GM18868 (cell line): ENCODE data around the gene ERVMER34-1.

ENCODE experiments used
- ATAC-seq: cut with Tn5 transposase; IDR thresholded peaks from one replicate; pipeline ENCODE4 v1.9.1; 2021; ENCODE audit warnings: mild to moderate bottlenecking, moderate library complexity; ENCODE audit not compliant: unreplicated experiment

Gene ERVMER34-1

DNA sequence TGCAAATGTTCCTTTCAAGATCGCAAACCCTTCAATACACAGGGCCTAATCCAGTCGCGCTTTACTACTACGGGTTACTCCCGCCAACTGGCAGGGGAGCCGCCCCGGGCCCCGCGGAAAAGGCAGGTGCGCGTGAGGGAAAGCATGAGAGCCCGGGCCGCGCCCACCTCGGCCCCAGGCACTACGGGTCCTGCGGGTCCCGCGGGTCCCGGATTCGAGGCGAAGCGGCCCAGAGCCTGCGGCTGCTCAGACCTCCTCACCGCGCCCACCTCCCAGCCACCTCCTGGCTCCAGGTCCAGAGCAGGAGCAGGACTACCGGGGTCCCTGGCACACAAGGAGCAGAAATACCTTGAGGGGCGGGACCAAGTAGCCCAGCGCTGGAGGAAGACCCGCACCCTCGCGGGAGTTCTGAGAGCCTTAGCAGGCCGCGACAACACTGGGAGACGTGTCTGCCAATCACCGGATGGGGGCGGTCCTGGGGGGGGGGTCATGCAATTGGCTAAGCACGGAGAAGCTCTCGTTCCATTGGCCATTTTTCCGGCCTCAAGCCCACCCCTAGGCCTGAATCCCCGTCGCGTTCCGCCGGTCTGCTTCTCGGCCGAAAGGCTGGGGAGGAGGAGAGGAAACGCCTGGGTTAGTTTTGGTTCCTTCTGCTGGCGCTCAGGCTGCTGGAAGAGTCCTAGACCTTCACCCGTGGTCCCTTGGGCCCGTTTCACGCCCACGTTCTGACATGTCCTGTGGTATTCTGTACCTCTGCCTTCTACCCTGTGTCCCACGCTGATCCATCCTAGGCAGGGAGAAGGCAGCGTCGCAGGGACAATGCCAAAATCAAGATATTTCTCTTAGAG, 29.0 kb downstream of the ERVMER34-1 start:
- ATAC-seq, result peak; percentile 94

DNA sequence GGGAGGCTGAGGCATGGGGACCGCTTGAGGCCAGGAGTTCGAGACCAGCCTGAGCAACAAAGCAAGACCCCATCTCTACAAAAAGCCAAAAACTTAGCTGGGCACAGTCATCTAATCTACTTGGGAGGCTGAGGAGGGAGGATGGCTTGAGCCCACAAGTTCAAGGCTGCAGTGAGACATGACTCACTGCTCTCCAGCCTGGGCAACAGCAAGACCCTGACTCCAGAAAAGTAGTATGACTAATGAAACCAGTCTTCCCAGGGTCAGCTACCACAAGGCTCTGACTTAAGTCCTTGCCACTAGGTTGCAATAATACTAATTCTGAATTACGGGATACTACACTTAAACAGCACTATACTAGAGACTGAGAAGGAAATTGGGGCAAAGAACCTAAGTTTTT, 33.1 kb downstream of the ERVMER34-1 start:
- no peak for ATAC-seq

DNA sequence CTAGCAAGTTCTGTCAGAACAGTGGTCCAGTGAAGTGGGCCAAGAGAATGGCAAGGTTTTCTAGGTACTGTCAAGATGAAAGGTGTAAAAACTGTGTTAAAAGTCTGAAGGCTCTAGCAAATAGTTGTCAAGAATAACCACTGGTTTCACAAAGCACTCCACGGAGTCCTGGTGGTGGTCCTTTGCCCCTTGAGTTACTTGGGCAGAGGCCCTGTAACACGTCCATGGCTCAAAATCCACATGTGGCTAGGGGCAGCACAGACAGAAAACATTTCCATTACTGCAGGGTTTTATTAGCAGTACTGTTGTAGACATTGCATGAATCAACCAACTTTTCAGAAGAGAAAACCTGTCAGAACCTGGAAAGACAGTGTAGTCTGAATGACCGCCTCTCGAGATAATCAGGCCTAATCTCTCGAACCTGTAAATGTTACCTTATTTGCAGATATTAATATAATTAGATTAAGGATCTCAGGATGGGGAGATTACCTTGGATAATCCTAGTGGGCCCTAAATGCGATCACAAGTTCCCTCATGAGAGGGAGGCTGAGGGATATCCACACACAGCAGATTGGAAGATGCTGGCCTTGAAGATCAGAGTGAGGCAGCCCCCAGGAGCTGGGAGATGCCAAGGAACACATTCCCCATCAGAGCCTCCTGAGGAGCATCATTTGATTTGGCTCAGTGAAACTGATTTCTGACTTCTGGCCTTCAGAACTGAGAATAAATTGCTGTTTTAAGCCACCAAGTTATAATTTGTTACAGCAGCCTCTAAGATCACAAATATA, 34.7 kb downstream of the ERVMER34-1 start:
- no peak for ATAC-seq

DNA sequence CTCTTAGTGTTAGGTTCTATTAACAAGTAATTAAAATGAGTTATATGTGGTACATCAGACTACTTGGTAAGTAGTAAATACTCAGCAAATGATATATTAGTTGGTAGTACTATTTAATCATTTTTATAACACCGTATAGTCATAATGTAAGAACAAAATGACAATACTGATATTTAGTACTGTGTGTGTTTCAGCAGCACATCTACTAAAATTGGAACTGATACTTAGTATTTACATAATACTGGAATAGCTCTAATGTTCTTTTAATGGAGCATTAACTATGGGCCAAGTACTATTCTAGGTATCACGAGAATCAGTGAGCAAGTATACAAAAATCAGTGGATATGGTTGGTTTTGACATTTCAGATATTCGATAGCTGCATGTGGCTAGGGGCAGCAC, 35.3 kb downstream of the ERVMER34-1 start:
- ATAC-seq, result no peak

DNA sequence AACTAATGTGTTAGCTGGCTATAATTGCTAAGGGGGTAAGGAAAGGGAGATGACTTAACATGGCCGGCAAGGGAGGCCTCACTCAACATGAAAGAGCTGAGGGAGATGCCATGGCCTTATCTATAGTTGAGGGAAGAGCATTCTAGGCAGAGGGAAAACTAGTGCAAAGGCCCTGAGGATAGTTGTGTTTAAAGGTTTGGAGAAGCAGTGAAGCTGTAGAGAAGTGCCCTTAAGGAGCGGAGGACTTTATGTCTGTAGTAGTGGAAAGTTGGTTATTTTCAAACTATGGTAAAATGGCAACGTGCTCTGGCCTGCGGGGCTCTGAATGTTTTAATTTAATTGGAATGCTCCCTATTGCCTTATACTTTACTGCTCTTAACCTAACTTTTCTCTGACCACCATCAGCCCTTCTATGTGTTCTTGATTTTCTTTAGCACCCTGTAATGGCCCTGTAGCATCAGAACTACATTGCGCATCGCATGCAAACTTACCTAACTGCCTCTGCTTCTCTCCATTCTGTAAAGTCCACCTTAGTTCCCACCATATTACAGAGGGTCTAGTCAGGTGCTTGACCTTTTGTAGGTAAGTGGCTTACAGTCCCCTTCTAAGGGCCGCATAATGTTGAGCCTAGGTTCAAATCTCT, 35.8 kb downstream of the ERVMER34-1 start:
- no peak for ATAC-seq

DNA sequence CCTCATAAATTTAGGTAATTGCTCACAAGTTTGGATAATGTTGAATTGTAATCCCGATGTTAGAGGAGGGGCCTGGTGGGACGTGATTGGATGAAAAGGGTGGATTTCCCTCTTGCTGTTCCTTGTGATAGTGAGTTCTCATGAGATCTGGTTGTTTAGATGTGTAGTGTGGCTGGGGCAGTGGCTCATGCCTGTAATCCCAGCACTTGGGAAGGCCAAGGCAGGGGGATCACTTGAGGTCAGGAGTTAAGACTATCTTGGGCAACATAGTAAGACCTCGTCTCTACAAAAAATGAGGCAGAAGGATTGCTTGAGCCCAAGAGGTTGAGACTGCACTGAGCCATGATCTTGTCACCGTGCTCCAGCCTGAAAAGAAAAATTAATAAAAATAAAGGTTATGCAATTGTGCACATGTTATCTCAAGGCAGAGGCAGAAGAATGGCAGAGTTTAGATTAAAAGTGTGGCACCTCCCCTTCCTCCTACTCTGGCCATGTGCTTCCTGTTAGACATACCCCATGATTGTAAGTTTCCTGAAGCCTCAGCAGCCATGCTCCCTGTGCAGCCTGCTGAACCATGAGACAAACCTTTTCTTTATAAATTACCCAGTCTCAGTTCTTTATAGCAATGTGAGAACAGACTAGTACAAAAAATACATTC, 36.5 kb downstream of the ERVMER34-1 start:
- ATAC-seq, result no peak

DNA sequence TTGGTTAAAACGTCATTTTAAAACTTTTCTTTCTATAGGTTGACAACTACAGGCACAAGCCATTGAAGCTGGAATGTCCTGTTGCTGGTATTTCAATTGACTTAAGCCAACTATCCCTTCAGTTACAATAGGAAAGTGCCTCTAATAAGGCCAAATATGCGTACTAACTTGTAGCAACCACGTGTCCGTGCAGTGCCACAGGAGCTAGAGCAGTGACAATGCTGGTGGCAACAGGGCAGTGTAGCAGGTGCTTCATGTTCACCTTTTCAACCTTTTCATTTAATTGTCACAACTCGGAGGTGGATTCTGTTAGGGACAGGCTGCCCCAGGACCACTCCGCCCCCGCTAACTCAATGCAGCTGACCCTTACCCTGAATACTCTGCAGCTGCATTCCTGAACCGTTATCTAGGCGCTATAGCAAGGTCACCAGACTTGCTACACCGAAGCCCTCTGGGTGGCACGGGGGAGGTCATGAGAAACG, 37.7 kb downstream of the ERVMER34-1 start:
- ATAC-seq, result no peak

DNA sequence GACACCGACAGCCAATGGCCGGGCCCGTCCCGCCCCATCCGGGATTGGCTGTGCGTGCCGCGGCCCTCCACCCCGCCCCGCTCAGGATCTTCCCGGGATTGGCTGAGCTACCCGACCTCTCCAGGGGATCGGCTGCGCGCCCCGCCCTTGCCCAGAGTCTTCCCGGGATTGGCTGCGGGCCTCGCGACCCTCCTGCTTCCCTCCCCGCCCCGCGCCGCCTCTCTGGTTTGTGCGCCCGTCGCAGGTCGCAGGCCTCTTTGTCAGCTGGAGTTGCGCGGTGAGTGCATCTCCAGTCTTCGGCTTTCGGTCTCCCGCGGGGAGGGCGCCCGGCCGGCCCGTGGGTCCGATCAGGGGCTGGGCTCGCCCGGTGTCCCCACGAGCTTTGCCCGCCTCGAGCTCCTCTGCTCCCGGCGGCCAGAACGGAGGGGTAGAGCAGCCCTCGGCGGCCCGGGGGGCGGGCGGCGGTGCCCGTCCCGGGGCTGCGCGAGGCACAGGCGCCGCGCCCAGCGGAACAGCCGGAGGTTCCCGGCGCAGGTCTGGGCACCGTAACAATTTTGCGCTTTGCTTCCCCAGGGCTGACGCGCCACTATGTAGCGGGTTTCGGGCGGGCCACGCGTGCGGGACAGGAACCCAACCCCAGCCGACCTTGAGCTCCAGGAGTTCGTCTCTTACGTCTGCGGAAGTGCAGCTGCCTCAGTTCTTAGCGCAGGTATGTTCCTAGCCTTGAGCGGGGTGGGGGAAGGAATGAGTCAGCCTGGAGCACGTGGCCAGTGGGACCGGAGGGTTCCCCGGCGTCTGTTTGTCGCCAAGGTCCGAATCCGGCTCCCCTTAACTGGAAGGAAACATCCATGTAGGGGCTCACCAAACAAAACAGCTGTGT, 38.7 kb downstream of the ERVMER34-1 start:
- peak; percentile 84 for ATAC-seq

DNA sequence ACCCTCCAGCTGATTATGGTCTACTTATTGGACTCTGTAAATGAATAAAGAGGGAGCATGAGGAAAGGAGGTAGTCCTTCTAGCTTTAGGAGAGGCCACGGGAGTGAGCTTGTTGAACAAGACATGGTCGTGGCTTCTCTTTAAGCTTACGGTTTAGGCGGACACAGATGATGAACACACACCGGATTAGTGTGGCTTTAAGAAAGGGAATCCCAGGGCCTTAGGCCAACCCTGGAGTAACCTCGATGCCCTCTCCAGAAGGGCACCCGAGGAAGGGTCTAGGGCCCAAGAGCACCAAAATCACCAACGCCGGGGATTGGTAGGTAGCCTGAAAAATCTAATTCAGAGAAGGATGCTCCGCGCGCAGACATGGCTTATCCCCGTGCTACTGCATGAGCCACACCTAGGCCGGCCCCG, 39.4 kb downstream of the ERVMER34-1 start:
- ATAC-seq, result no peak

DNA sequence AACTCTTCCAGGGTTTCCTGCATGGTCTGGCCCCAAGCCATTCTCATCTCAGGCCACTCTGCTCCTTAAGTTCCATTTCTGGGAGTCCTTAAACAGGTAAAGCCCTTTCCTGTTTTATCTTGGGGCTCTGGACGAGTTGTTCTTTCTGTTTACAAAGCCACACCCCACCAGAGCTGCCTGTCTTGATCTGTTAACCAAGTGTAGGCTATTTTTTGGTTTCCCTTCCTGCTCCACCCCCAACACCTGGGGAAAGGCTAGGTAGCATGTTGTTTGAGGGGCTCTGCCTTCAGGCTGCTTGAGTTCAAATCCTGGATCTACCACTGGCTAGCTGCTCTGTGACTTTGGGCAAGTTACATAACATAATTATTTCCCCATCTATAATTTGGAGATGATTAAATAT, 40.0 kb downstream of the ERVMER34-1 start:
- no peak for ATAC-seq

DNA sequence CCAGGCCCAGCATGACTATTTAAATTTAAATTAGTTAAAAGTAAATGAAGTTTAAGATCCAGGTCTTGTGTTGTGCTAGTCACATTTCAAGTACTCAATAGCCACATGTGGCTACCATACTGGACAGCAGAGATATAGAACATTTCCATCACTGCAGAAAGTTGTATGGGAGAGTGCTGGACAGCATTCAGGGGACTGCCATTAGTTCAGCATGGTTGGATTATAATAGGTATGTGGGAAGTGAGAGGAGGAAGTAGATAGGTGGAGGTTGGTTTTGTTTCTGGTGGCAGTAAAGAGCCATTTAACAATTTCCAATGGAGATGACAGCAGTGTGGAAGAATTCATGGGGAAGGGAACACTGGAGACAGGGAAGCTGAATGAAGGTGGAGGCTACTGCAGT, 42.1 kb downstream of the ERVMER34-1 start:
- ATAC-seq, result no peak

DNA sequence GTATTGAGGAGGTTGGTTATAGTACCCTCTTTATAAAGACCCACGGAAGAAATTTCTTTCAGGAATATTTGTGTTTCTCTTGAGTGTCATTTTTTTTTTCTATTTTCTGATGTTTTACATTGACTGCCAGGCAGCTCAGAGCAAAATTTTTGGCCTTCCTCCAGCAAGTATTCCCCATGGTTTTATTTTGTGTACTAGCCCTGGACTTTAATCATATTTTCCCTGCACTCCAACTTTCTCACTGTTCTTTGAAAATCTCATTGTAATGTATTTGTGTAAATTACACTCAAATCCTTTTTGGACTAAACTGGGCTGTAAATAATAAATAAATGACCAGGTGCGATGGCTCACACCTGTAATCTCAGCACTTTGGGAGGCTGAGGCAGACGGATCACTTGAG, 46.6 kb downstream of the ERVMER34-1 start:
- ATAC-seq, result no peak

DNA sequence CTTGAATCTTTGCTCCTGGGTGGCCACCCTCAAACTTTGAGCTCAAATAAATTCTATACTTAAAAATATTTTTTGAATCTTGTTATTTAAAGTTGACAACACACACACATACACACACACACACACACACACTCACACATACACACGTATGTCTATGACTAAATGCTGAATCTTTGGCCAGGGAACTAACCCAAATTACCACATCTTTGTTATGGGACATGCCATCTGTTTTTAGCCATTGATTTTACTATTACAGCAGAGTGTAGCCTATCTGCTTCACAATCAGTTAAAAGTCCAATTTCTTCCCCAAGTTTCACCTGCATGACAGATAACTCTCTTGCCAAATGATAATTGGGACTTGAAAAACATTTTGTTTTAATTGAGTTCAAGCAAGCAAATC, 47.1 kb downstream of the ERVMER34-1 start:
- no peak for ATAC-seq

DNA sequence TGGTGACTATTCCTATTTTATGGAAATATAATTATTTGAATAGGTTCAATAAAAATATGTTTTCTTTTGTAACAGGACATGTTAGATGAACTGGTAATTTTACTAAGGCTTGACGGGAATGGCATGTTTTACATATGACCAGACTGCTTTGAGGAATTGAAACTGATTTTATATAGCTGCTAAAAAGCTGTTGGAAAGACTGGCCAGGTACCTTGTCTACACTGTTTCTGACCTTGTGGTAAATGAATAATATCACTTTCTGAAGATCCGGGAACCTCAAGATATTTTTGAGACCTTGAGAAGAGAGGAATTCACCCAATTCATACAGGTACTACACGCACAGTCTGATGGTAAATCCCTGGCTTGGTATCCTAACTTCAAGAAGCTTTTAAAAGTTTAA, 50.0 kb downstream of the ERVMER34-1 start:
- ATAC-seq, result peak; percentile 95

DNA sequence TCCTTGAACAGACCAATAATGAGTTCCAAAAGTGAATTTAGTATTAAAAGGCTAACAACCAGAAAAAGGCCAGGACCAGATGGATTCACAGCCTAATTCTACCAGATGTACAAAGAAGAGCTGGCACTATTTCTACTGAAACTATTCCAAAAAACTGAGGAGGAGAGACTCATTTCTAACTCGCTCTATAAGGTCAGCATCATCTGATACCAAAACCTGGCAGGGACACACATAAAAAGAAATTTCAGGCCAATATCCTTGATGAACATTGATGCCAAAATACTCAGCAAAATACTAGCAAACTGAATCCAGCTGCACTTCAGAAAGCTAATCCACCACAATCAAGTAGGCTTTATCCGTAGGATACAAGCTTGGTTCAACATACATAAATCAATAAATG, 56.3 kb downstream of the ERVMER34-1 start:
- no peak for ATAC-seq

DNA sequence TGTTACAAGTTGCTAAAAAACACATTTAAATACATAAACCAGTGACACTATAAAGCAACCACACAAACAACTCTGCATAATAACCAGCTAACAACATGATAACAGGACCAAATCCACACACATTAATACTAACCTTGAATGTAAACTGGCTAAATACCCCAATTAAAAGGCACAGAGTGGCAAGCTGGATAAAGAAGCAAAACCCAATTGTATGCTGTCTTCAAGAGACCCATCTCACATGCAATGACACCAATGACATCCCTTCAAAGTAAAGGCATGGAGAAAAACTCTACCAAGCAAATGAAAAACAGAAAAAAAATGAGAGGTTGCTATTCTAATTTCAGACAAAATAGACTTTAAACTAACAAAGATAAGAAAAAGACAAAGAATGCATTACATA, 57.7 kb downstream of the ERVMER34-1 start:
- no peak for ATAC-seq
